ENCODE data around the gene ARHGEF26. TPM values are rescaled to one million over a fixed set of nuclear protein-coding genes. Genes with fewer than 3 reads are reported as not detected.

ARHGEF26 gene
- total RNA-seq, 1 experiment from 2014 or later: 20.8 TPM

- no TSS peak for BruUV-seq (replicated peaks)
- H3K27ac Mint-ChIP-seq (ENCODE audit: unreplicated experiment): no peak overlapping the region
- POLR2A ChIA-PET: no interaction called here
Observed at GRCh38 chr3:154243353-154243752, 122.2 kb downstream of the ARHGEF26 start.

GRCh38 chr3:154244644-154245043, 123.5 kb downstream of the ARHGEF26 start:
- BruUV-seq (replicated peaks): no TSS peak
- POLR2A ChIA-PET: no interaction called here

More at GRCh38 chr3:154243353-154243752, 122.2 kb downstream of the ARHGEF26 start:
- Mint-ChIP-seq H3K36me3 (ENCODE audit: insufficient read depth, unreplicated experiment) (peaks cover 34% of the 10 kb centered on the region), H3K9me3 (ENCODE audit: unreplicated experiment) (no peaks in the 10 kb centered on the region), H3K27me3 (ENCODE audit: insufficient read depth, unreplicated experiment) (no peaks in the 10 kb centered on the region), H3K4me1 (ENCODE audit: low read depth, unreplicated experiment) (peaks cover 24% of the 10 kb centered on the region), H3K4me3 (ENCODE audit: unreplicated experiment) (no peak overlapping the region)
- no peaks in the 10 kb centered on the region for H3K9me3 ChIP-seq
- H3K36me3 ChIP-seq (ENCODE audit: control insufficient read depth, insufficient read depth, low read length): no peaks in the 10 kb centered on the region
- H3K4me3 ChIP-seq (ENCODE audit: low read depth, low read length): no peak overlapping the region
- TF ChIP-seq CTCF (IDR thresholded peaks at IDR 0.05; ENCODE audit: insufficient read depth in 1 of 2, low read depth in 1 of 2, low read length in 1 of 2, severe bottlenecking in 1 of 2, unreplicated experiment in 1 of 2): no peak
- no peak for DNase-seq
- CTCF ChIA-PET: no interaction called here
- intact Hi-C loops (cut with micrococcal nuclease; ENCODE audit: unreplicated experiment): no loop called here
- peaks cover 9% of the 10 kb centered on the region for H3K4me1 ChIP-seq
- H3K27me3 ChIP-seq (replicated peaks; ENCODE audit: control insufficient read depth, insufficient read depth, low read length): no peaks in the 10 kb centered on the region

GRCh38 chr3:154247806-154248415, 126.7 kb downstream of the ARHGEF26 start:
- intact Hi-C loops (cut with micrococcal nuclease; ENCODE audit: unreplicated experiment): no loop called here
- Histone ChIP-seq H3K9me3 (no peaks in the 10 kb centered on the region), H3K4me1 (no peaks in the 10 kb centered on the region; the same call in 1 of the 2 replicates), H3K36me3 (ENCODE audit: control insufficient read depth, insufficient read depth, low read length) (no peaks in the 10 kb centered on the region), H3K4me3 (ENCODE audit: low read depth, low read length) (no peak overlapping the region), H3K27me3 (replicated peaks; ENCODE audit: control insufficient read depth, insufficient read depth, low read length) (no peaks in the 10 kb centered on the region)
- H3K27me3 Mint-ChIP-seq (ENCODE audit: insufficient read depth, unreplicated experiment): no peaks in the 10 kb centered on the region
- H3K4me1 Mint-ChIP-seq (ENCODE audit: low read depth, unreplicated experiment): peaks cover 3% of the 10 kb centered on the region
- no peak for DNase-seq
- ChIA-PET POLR2A (no interaction called here), CTCF (no interaction called here)
- H3K36me3 Mint-ChIP-seq (ENCODE audit: insufficient read depth, unreplicated experiment): peaks cover 44% of the 10 kb centered on the region
- H3K4me3 Mint-ChIP-seq (ENCODE audit: unreplicated experiment): no peak overlapping the region
- no peaks in the 10 kb centered on the region for H3K9me3 Mint-ChIP-seq (ENCODE audit: unreplicated experiment)
- no peak overlapping the region for H3K27ac Mint-ChIP-seq (ENCODE audit: unreplicated experiment)
- no peak for TF ChIP-seq CTCF (IDR thresholded peaks at IDR 0.05; ENCODE audit: insufficient read depth in 1 of 2, low read depth in 1 of 2, low read length in 1 of 2, severe bottlenecking in 1 of 2, unreplicated experiment in 1 of 2)
- no TSS peak for BruUV-seq (replicated peaks)

More at GRCh38 chr3:154244644-154245043, 123.5 kb downstream of the ARHGEF26 start:
- Mint-ChIP-seq H3K4me3 (ENCODE audit: unreplicated experiment) (no peak overlapping the region), H3K27ac (ENCODE audit: unreplicated experiment) (no peak overlapping the region), H3K36me3 (ENCODE audit: insufficient read depth, unreplicated experiment) (peaks cover 31% of the 10 kb centered on the region), H3K4me1 (ENCODE audit: low read depth, unreplicated experiment) (peaks cover 24% of the 10 kb centered on the region), H3K9me3 (ENCODE audit: unreplicated experiment) (no peaks in the 10 kb centered on the region), H3K27me3 (ENCODE audit: insufficient read depth, unreplicated experiment) (no peaks in the 10 kb centered on the region)
- TF ChIP-seq CTCF (IDR thresholded peaks at IDR 0.05; ENCODE audit: insufficient read depth in 1 of 2, low read depth in 1 of 2, low read length in 1 of 2, severe bottlenecking in 1 of 2, unreplicated experiment in 1 of 2): no peak
- Histone ChIP-seq H3K36me3 (ENCODE audit: control insufficient read depth, insufficient read depth, low read length) (no peaks in the 10 kb centered on the region), H3K4me3 (ENCODE audit: low read depth, low read length) (no peak overlapping the region), H3K9me3 (no peaks in the 10 kb centered on the region), H3K27me3 (replicated peaks; ENCODE audit: control insufficient read depth, insufficient read depth, low read length) (no peaks in the 10 kb centered on the region), H3K4me1 (peaks cover 9% of the 10 kb centered on the region)
- CTCF ChIA-PET: no interaction called here
- no peak for DNase-seq
- intact Hi-C loops (cut with micrococcal nuclease; ENCODE audit: unreplicated experiment): no loop called here
